ENCODE measurements around the gene RNF123. TPM values are rescaled to one million over a fixed set of nuclear protein-coding genes. Genes with fewer than 3 reads are reported as not detected.

RNF123 gene
- total and polyA plus RNA-seq, 4 donors = 22.2 to 45.0 (median 23.1) TPM

DNA sequence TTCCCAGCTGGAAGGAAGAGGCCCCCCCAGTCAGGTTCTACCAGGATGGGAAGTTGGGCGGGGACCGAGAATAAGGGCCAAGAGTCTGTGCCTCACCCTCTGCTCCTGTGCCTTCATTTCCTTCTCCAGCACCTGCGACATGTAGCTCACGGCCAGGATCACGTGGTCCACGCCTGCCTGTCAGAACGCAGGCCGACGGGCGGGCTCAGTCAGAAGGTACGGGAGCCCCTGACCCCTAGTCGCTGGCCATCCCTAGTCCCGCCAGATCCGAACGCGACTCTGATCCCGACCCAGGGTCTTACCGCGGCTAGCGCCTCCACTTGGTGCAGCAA lies 33.9 kb downstream of the RNF123 start:
- WGBS, 2 donors = 0% methylated on average over 20 of the region's 20 CpGs
- peak overlapping the region; percentile 65 to 95 for H3K9ac ChIP-seq (ENCODE audit: insufficient read depth in 1 of 2, low read length in 2 of 2)
- peak; percentile 6 for ATAC-seq (ENCODE audit: insufficient read depth, low FRiP score)
- TF ChIP-seq, protein P1, sequence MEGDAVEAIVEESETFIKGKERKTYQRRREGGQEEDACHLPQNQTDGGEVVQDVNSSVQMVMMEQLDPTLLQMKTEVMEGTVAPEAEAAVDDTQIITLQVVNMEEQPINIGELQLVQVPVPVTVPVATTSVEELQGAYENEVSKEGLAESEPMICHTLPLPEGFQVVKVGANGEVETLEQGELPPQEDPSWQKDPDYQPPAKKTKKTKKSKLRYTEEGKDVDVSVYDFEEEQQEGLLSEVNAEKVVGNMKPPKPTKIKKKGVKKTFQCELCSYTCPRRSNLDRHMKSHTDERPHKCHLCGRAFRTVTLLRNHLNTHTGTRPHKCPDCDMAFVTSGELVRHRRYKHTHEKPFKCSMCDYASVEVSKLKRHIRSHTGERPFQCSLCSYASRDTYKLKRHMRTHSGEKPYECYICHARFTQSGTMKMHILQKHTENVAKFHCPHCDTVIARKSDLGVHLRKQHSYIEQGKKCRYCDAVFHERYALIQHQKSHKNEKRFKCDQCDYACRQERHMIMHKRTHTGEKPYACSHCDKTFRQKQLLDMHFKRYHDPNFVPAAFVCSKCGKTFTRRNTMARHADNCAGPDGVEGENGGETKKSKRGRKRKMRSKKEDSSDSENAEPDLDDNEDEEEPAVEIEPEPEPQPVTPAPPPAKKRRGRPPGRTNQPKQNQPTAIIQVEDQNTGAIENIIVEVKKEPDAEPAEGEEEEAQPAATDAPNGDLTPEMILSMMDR (IDR thresholded peaks at IDR 0.05; ENCODE audit: control extremely low read depth, extremely low read depth) = no peak
- H3K4me1 ChIP-seq (ENCODE audit: control insufficient read depth in 5 of 5, insufficient read depth in 5 of 5, low read length in 5 of 5) = peaks cover 0 to 31% (median 11%) of the 10 kb centered on the region in 5 donors
- no peaks in the 10 kb centered on the region for H3K9me3 ChIP-seq (ENCODE audit: control insufficient read depth in 4 of 4, insufficient read depth in 3 of 4, low read length in 3 of 4)
- peak overlapping the region; percentile 94 to 96 for H3K27ac ChIP-seq (ENCODE audit: low read depth in 1 of 2, low read length in 1 of 2)
- peak overlapping the region; percentile 90 for H3K4me3 ChIP-seq
- H3K36me3 ChIP-seq (ENCODE audit: control insufficient read depth in 4 of 4, insufficient read depth in 4 of 4, low read length in 4 of 4) = peaks cover 7 to 39% (median 33%) of the 10 kb centered on the region in 4 donors
- H3K27me3 ChIP-seq (ENCODE audit: control insufficient read depth in 3 of 3, insufficient read depth in 3 of 3, low read length in 2 of 3) = no peaks in the 10 kb centered on the region
- DNase-seq = peak; percentile 36 to 51 (median 40)

DNA sequence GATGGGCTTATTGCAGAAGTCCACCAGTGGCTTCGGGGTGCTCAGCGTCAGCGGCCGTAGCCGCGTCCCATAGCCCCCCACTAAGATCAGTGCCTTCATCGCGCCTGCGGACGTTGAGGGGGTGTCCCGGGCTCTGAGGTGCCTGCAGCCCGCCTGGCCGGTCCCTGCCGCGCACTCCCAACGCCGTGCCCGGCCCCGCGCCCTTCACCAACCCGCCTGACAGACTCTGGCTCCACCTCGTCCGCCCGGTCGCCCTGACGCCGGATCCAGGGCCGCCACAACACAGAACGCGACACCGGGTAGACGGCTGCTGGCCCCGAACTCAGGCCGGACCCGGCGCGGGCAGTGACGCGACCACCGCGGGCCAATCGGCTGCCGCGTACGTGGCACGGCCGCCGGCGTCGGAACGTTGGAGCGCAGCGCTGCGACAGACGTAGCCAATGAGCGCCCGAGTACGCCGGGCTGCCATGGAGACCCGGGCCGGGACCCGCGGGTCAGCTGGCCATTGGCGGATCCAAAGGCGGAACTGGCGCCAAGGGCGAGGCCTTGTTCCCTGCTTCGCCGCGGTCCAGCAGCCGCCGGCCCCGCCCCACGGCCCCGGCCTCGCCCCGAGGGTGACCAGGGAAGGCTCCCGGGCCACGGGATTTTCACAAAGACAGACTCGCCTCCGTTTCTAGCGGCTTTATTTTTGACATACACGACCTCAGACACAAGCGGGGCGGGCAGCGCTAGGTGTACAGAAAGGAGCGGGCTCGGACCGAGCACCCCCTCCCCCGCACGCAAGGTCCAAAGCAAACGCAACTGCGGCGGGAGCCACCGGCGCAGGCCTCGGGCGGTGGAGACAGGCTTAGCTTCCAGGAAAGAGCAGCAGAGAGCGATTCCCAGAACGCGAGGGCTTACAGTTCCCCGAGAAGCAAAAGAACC lies 34.5 kb downstream of the RNF123 start, which contains the start of gene GMPPB:
GMPPB (minus strand) TSS at position 324 of the 924 bp plus-strand sequence; CDS start at position 99, 225 bp downstream.
- Histone ChIP-seq H3K27me3 (ENCODE audit: control insufficient read depth in 3 of 3, insufficient read depth in 3 of 3, low read length in 2 of 3) (no peaks in the 10 kb centered on the region), H3K36me3 (ENCODE audit: control insufficient read depth in 4 of 4, insufficient read depth in 4 of 4, low read length in 4 of 4) (peaks cover 7 to 39% (median 33%) of the 10 kb centered on the region in 4 donors), H3K9ac (ENCODE audit: insufficient read depth in 1 of 2, low read length in 2 of 2) (peak within 1 kb of the TSS; percentile 65 to 95), H3K4me3 (peak within 1 kb of the TSS; percentile 90), H3K9me3 (ENCODE audit: control insufficient read depth in 4 of 4, insufficient read depth in 3 of 4, low read length in 3 of 4) (no peaks in the 10 kb centered on the region), H3K4me1 (ENCODE audit: control insufficient read depth in 5 of 5, insufficient read depth in 5 of 5, low read length in 5 of 5) (peaks cover 0 to 25% (median 7%) of the 10 kb centered on the region in 5 donors), H3K27ac (ENCODE audit: low read depth in 1 of 2, low read length in 1 of 2) (peak within 1 kb of the TSS; percentile 94 to 96)
- WGBS, 2 donors = 0 to 1% methylated on average over 97 to 102 of the region's 102 CpGs
- TF ChIP-seq, protein P1 (IDR thresholded peaks at IDR 0.05; ENCODE audit: control extremely low read depth, extremely low read depth) = no peak
- peak; percentile 93 for ATAC-seq (ENCODE audit: insufficient read depth, low FRiP score)
- DNase-seq = peak; percentile 97 to 98 (median 98)

DNA sequence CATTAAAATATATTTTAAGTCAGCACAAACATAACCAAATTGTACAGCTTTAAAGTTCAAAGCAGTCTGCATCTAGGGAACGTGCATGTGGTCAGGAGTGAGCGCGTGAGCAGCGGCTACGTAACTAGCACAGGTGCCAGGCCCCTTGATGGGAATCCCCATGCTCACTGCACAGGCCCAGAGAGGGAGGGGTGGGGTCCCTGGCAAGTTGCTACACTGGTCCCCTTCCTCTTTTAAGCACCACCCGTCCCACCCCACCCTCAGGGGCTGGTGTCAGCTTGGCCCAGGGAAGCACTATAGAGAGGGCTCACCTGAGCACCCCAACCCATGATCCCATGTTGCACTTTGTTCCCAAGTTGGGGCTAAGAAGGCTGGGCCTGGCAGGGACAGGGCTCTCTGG lies 35.2 kb downstream of the RNF123 start:
- H3K4me3 ChIP-seq = peak overlapping the region; percentile 36
- no peaks in the 10 kb centered on the region for H3K27me3 ChIP-seq (ENCODE audit: control insufficient read depth in 3 of 3, insufficient read depth in 3 of 3, low read length in 2 of 3)
- no peaks in the 10 kb centered on the region for H3K9me3 ChIP-seq (ENCODE audit: control insufficient read depth in 4 of 4, insufficient read depth in 3 of 4, low read length in 3 of 4)
- ATAC-seq (ENCODE audit: insufficient read depth, low FRiP score) (no peak), DNase-seq (no peak)
- H3K27ac ChIP-seq (ENCODE audit: low read depth in 1 of 2, low read length in 1 of 2) = peak overlapping the region; percentile 58 to 92
- 25 to 28% methylated on average over 6 of the region's 6 CpGs for WGBS, 2 donors
- H3K36me3 ChIP-seq (ENCODE audit: control insufficient read depth in 4 of 4, insufficient read depth in 4 of 4, low read length in 4 of 4) = peaks cover 7 to 39% (median 33%) of the 10 kb centered on the region in 4 donors
- H3K4me1 ChIP-seq (ENCODE audit: control insufficient read depth in 5 of 5, insufficient read depth in 5 of 5, low read length in 5 of 5) = peaks cover 0 to 20% (median 7%) of the 10 kb centered on the region in 5 donors
- H3K9ac ChIP-seq (ENCODE audit: insufficient read depth in 1 of 2, low read length in 2 of 2) = peak overlapping the region; percentile 2 to 56
- TF ChIP-seq, protein P1 (IDR thresholded peaks at IDR 0.05; ENCODE audit: control extremely low read depth, extremely low read depth) = no peak
